ENCODE data around the gene MPST.

Gene MPST

GRCh38 chr22:36976606-36977005 lies 42.9 kb upstream of the MPST start:
- Histone ChIP-seq H3K36me3 (ENCODE audit: control insufficient read depth in 2 of 2, insufficient read depth in 1 of 2, low read length in 2 of 2) (no peaks in the 10 kb centered on the region), H3K9me3 (ENCODE audit: control insufficient read depth, insufficient read depth, low read depth, low read length) (no peaks in the 10 kb centered on the region), H3K27ac (ENCODE audit: extremely low read depth, low read depth, low read length) (no peak overlapping the region), H3K4me3 (ENCODE audit: low read depth, low read length) (no peak overlapping the region), H3K4me1 (ENCODE audit: control insufficient read depth, insufficient read depth, low read length) (no peaks in the 10 kb centered on the region)
- ChIA-PET POLR2A (interaction anchor here (0.7 kb wide), 1 partner anchor 13 kb away, joined by 10 read pairs; no protein-coding TSS in a partner anchor), CTCF (interaction anchor here (0.6 to 10.3 kb wide), 20 partner anchors 8 to 430 kb away, joined by 3 to 104 read pairs (median 4); partner anchors contain the start of gene KCTD17)
- no peak for TF ChIP-seq ZNF785 (tag by site-specific recombination; IDR thresholded peaks at IDR 0.05)
- TF ChIP-seq ZNF513 (tag by site-specific recombination; IDR thresholded peaks at IDR 0.05) = no peak
- TF ChIP-seq ZNF266 (tag by site-specific recombination; IDR thresholded peaks at IDR 0.05; ENCODE audit: low read depth) = no peak
- TF ChIP-seq ZNF777 (tag by site-specific recombination; IDR thresholded peaks at IDR 0.05; ENCODE audit: borderline replicate concordance) = no peak
- TF ChIP-seq PRDM2 (tag by site-specific recombination; IDR thresholded peaks at IDR 0.05; ENCODE audit: borderline replicate concordance) = no peak
- TF ChIP-seq PRDM10 (tag by site-specific recombination; IDR thresholded peaks at IDR 0.05) = no peak
- TF ChIP-seq ZFP41 (tag by site-specific recombination; IDR thresholded peaks at IDR 0.05; ENCODE audit: borderline replicate concordance) = no peak
- no peak for TF ChIP-seq ZFHX2 (tag by site-specific recombination; conservative IDR thresholded peaks at IDR 0.05)
- TF ChIP-seq ZEB2 (tag by site-specific recombination; IDR thresholded peaks at IDR 0.05) = no peak
- no peak for TF ChIP-seq ZNF837 (tag by site-specific recombination; IDR thresholded peaks at IDR 0.05)
- TF ChIP-seq INSM2 (tag by site-specific recombination; IDR thresholded peaks at IDR 0.05) = no peak
- TF ChIP-seq RBAK (tag by site-specific recombination; IDR thresholded peaks at IDR 0.05) = no peak
- no peak for TF ChIP-seq TRIM28 (IDR thresholded peaks at IDR 0.05; ENCODE audit: borderline replicate concordance, low read length)
- no peak for TF ChIP-seq ZNF350 (tag by site-specific recombination; IDR thresholded peaks at IDR 0.05)
- no peak for TF ChIP-seq ZNF354C (tag by site-specific recombination; IDR thresholded peaks at IDR 0.05; ENCODE audit: borderline replicate concordance, low read depth)
- TF ChIP-seq TCF7L2 (IDR thresholded peaks at IDR 0.05; ENCODE audit: borderline replicate concordance, low read depth, low read length) = no peak
